OCI-M2 (cell line): ENCODE results near the gene TBC1D7.

Experiments
- DNase-seq: peaks from one replicate; lab custom pipeline; 2025; ENCODE audit not compliant: unreplicated experiment; lab: John Stamatoyannopoulos, UW

The TBC1D7 gene

GRCh38 chr6:13273931-13274706, 54.2 kb downstream of the TBC1D7 start:
- no peak for DNase-seq

GRCh38 chr6:13273202-13273930, 55.0 kb downstream of the TBC1D7 start:
- no peak for DNase-seq

- DNase-seq, result peak; percentile 52
Observed at GRCh38 chr6:13272131-13273046, 55.9 kb downstream of the TBC1D7 start.

GRCh38 chr6:13268913-13269518, 59.3 kb downstream of the TBC1D7 start:
- DNase-seq, result no peak

GRCh38 chr6:13267142-13267651, 61.1 kb downstream of the TBC1D7 start:
- DNase-seq, result no peak

GRCh38 chr6:13263669-13264068, 64.7 kb downstream of the TBC1D7 start:
- DNase-seq, result no peak

GRCh38 chr6:13262302-13263230, 65.8 kb downstream of the TBC1D7 start:
- no peak for DNase-seq

- DNase-seq, result no peak
Observed at GRCh38 chr6:13261464-13261994, 66.8 kb downstream of the TBC1D7 start.

- no peak for DNase-seq
Observed at GRCh38 chr6:13260831-13261230, 67.5 kb downstream of the TBC1D7 start.

- DNase-seq, result no peak
Observed at GRCh38 chr6:13260101-13260598, 68.2 kb downstream of the TBC1D7 start.

- DNase-seq, result no peak
Observed at GRCh38 chr6:13259393-13259792, 68.9 kb downstream of the TBC1D7 start.

GRCh38 chr6:13256266-13257001, 71.9 kb downstream of the TBC1D7 start:
- no peak for DNase-seq
